Inferior parietal cortex (tissue), 1 donor: ENCODE data around the gene TNS1.
"Not testable (repeated sequence)": the region's sequence is repeated elsewhere in the genome, so short reads cannot be mapped to it uniquely, and the experiment has no call there.

ENCODE experiments used
- DNase-seq: peaks from one replicate; pipeline ENCODE4 v3.0.0-alpha.2; 2016; ENCODE audit errors: extremely low spot score

The TNS1 gene

GRCh38 chr2:217816396-217816869 is 186.4 kb downstream of the TNS1 start:
- no peak for DNase-seq

- DNase-seq: no peak
These were observed 189.0 kb downstream of the TNS1 start for GRCh38 chr2:217813828-217814227.

GRCh38 chr2:217812170-217812569 is 190.6 kb downstream of the TNS1 start:
- no peak for DNase-seq

- DNase-seq: no peak
These were observed 192.5 kb downstream of the TNS1 start for GRCh38 chr2:217810260-217810659.

GRCh38 chr2:217809736-217810135 is 193.1 kb downstream of the TNS1 start:
- DNase-seq: no peak

DNA sequence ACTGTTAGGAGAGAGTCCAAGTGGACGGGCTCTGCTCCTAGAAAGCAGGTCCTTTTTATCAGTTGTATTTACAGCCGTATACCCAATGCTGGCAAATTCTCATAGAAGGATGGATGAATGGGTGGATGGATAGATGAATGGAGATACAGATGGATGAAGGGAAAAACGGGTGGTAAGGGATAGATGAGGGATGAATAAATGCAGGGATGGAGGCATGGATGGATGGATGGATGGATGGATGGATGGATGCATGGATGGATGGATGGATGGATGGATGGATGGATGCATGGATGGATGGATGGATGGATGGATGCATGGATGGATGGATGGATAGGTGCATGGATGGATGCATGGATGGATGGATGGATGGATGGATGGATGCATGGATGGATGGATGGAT is 193.8 kb downstream of the TNS1 start:
- DNase-seq: not testable (repeated sequence)

- DNase-seq: no peak
These were observed 194.5 kb downstream of the TNS1 start for GRCh38 chr2:217808326-217808725.

- DNase-seq: no peak
These were observed 195.0 kb downstream of the TNS1 start for GRCh38 chr2:217807753-217808152.

- no peak for DNase-seq
These were observed 195.8 kb downstream of the TNS1 start for GRCh38 chr2:217807025-217807424.

GRCh38 chr2:217806482-217806765 is 196.4 kb downstream of the TNS1 start:
- no peak for DNase-seq

DNA sequence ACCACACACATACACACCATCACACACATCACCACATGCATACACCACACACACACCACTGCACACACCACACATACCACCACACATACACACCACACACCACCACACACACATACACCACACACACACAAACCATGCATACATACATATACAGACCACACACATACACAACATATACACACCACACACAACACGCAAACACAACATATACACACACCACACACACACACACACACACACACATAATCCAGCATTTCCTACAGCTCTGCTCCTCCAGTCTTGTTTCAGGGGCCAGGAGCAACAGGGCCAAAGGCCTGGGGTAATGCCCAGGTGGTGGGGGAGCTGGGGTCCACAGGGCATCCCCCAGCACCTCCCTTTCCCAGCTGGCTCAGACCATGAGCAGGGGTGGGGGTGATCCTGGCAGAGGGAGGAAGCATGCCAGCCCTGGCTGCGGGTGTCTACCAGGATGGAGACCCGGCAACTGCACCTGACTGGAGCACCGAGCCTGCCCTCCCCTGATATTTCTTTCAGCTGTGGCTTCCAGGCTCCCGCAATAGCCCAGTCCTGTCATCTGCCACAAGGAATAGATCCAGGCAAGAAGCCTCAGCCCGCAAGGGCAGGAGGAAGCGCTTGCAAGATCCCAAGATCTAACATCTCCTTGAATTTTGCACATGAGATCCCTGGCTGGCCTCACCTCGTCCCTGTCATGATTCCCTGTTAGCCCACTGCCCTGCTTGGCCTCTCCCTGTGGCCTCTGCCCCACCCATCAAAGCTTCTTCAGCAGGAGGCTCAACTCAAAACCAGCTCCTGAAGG is 196.9 kb downstream of the TNS1 start:
- DNase-seq: no peak

- no peak for DNase-seq
These were observed 197.8 kb downstream of the TNS1 start for GRCh38 chr2:217804791-217805667.

- no peak for DNase-seq
These were observed 198.5 kb downstream of the TNS1 start for GRCh38 chr2:217804338-217804737.

- DNase-seq: no peak
These were observed 199.2 kb downstream of the TNS1 start for GRCh38 chr2:217803653-217803960.

DNA sequence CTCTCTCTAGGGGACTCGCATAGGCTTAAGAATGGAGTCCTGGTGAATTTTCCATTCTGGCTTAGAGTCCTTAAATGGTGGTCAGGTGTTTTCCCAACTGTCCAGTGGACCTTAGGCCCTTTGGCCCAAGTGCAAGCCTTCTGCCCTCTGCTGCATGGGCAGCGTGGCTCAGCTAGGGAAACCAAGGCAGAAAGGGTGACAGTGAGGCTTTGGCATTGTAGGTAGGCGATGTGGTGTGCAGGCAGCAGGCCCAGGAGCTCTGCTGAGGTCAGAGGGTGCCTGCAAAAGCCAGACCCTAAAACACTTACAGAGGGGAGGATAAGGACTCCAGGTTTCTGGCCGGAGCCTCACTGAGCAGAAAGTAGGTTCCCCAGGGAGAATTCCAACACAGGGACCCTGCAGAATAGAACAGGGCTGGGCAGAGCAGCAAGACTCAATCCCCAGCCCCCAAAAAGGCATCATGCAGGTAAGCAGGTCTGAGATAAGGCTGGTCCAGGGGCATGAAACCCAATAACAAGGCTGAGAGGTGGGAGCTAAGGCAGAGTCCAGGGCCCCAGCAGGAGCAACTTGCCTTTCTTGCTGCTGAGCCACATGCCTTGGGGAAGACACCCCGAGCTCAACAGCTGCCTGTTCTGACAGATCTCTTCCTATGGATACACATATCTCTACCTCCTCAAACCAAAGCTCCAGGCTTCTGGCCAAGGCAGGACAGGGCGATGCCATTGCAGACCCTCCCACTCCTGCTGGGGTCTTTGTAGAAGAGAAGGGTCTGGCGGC is 199.7 kb downstream of the TNS1 start:
- no peak for DNase-seq

- no peak for DNase-seq
These were observed 200.5 kb downstream of the TNS1 start for GRCh38 chr2:217802266-217802665.

- no peak for DNase-seq
These were observed 201.1 kb downstream of the TNS1 start for GRCh38 chr2:217801711-217802110.

DNA sequence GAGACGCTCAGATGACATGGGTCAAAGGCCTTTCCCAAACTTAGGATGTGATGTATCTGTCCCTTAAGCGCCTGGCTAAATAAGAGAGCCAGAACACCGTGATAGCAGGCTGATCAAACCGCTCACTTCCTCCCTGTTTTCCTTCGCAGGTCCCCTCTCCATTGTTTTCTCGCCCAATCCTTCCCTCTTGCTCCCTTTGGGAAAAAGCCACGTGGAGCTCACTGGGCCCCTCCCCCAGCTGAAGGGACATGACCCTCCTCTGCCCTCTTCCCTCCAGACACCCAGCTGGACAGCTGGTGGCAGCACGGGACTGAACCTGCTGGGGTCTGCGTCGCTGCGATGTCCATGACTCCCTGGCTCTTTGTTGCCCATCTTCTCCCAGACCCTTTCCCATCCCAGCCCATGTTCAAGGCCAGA is 201.7 kb downstream of the TNS1 start:
- no peak for DNase-seq

- DNase-seq: no peak
These were observed 202.2 kb downstream of the TNS1 start for GRCh38 chr2:217800433-217801114.

- DNase-seq: no peak
These were observed 203.0 kb downstream of the TNS1 start for GRCh38 chr2:217799563-217800432.
